ENCODE measurements around the gene VPS41. TPM values are rescaled to one million over a fixed set of nuclear protein-coding genes. Genes with fewer than 3 reads are reported as not detected.

The VPS41 gene
- total RNA-seq, 1 experiment from 2014 or later: 31.4 TPM

- intact Hi-C loops (cut with micrococcal nuclease): no loop called here
- CTCF ChIA-PET: interaction anchor here (1.7 kb wide), 1 partner anchor 10 kb away, joined by 3 read pairs; no protein-coding TSS in a partner anchor
- Mint-ChIP-seq H3K4me1 (ENCODE audit: insufficient read depth, unreplicated experiment) (no peaks in the 10 kb centered on the region), H3K9me3 (ENCODE audit: unreplicated experiment) (no peaks in the 10 kb centered on the region), H3K27me3 (ENCODE audit: insufficient read depth, unreplicated experiment) (peaks cover 80% of the 10 kb centered on the region), H3K36me3 (ENCODE audit: insufficient read depth, unreplicated experiment) (no peaks in the 10 kb centered on the region), H3K4me3 (ENCODE audit: unreplicated experiment) (no peak overlapping the region), H3K27ac (ENCODE audit: low read depth, unreplicated experiment) (no peak overlapping the region)
- DNase-seq (ENCODE audit: unreplicated experiment): no peak
- TF ChIP-seq, protein P1, sequence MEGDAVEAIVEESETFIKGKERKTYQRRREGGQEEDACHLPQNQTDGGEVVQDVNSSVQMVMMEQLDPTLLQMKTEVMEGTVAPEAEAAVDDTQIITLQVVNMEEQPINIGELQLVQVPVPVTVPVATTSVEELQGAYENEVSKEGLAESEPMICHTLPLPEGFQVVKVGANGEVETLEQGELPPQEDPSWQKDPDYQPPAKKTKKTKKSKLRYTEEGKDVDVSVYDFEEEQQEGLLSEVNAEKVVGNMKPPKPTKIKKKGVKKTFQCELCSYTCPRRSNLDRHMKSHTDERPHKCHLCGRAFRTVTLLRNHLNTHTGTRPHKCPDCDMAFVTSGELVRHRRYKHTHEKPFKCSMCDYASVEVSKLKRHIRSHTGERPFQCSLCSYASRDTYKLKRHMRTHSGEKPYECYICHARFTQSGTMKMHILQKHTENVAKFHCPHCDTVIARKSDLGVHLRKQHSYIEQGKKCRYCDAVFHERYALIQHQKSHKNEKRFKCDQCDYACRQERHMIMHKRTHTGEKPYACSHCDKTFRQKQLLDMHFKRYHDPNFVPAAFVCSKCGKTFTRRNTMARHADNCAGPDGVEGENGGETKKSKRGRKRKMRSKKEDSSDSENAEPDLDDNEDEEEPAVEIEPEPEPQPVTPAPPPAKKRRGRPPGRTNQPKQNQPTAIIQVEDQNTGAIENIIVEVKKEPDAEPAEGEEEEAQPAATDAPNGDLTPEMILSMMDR (IDR thresholded peaks at IDR 0.05; ENCODE audit: unreplicated experiment): no peak
- POLR2A ChIA-PET: interaction anchor here (0.7 kb wide), 1 partner anchor 907 kb away, joined by 3 read pairs; no protein-coding TSS in a partner anchor
- no TSS peak for BruUV-seq (replicated peaks)
Measured at GRCh38 chr7:38940774-38941173, 31.8 kb upstream of the VPS41 start.

DNA sequence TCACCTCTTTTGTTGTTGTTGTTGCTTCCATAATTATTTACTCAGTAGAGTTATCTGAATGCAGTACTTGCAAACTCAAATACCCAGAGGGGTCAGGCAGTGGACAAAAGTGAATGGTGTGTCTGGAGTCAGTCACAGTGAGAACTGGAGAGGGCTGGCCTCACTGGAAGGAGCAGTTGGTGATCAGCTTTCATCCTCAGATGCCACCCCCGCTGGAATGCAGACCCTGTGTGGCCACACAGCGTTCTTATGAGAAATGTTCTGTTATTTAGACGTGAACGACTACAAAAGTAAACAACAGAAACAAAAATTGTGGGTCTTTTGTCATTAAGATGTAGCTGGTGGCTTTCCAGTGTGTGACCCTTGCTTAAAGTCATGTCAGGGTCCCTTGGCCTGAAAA is 29.6 kb upstream of the VPS41 start:
- Mint-ChIP-seq H3K36me3 (ENCODE audit: insufficient read depth, unreplicated experiment) (no peaks in the 10 kb centered on the region), H3K9me3 (ENCODE audit: unreplicated experiment) (no peaks in the 10 kb centered on the region), H3K4me3 (ENCODE audit: unreplicated experiment) (no peak overlapping the region), H3K27ac (ENCODE audit: low read depth, unreplicated experiment) (no peak overlapping the region), H3K4me1 (ENCODE audit: insufficient read depth, unreplicated experiment) (no peaks in the 10 kb centered on the region), H3K27me3 (ENCODE audit: insufficient read depth, unreplicated experiment) (peaks cover 91% of the 10 kb centered on the region)
- TF ChIP-seq, protein P1 (IDR thresholded peaks at IDR 0.05; ENCODE audit: unreplicated experiment): no peak
- intact Hi-C loops (cut with micrococcal nuclease): no loop called here
- no TSS peak for BruUV-seq (replicated peaks)
- ChIA-PET CTCF (no interaction called here), POLR2A (no interaction called here)
- no peak for DNase-seq (ENCODE audit: unreplicated experiment)

DNA sequence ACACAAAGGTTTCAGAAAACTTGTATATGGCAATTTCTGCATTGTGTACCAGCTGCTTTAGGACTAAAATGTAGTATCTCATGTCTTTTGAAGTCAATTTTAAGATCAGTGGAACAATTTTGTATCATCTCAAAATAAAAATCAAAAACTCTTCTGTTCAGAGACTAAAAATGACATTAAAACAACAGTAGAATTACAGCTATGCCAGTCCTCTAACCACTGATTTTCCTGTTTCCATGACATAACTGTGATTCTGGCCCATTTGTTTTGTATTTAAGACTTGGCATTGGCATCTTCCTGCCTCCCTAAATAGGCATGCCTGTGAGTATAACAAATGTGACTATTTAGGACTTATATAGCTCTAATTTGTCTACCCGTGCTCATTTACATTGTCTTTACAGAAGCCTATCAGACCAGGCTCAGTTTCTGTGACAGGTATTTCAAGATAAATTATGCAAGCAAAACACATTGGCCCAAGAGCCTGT is 29.1 kb upstream of the VPS41 start:
- Mint-ChIP-seq H3K27me3 (ENCODE audit: insufficient read depth, unreplicated experiment) (peaks cover 91% of the 10 kb centered on the region), H3K9me3 (ENCODE audit: unreplicated experiment) (no peaks in the 10 kb centered on the region), H3K36me3 (ENCODE audit: insufficient read depth, unreplicated experiment) (no peaks in the 10 kb centered on the region), H3K4me1 (ENCODE audit: insufficient read depth, unreplicated experiment) (no peaks in the 10 kb centered on the region), H3K4me3 (ENCODE audit: unreplicated experiment) (no peak overlapping the region), H3K27ac (ENCODE audit: low read depth, unreplicated experiment) (no peak overlapping the region)
- DNase-seq (ENCODE audit: unreplicated experiment): no peak
- intact Hi-C loops (cut with micrococcal nuclease): no loop called here
- BruUV-seq (replicated peaks): no TSS peak
- ChIA-PET CTCF (interaction anchor here (0.9 kb wide), 1 partner anchor 16 kb away, joined by 3 read pairs; no protein-coding TSS in a partner anchor), POLR2A (no interaction called here)
- TF ChIP-seq, protein P1 (IDR thresholded peaks at IDR 0.05; ENCODE audit: unreplicated experiment): no peak

DNA sequence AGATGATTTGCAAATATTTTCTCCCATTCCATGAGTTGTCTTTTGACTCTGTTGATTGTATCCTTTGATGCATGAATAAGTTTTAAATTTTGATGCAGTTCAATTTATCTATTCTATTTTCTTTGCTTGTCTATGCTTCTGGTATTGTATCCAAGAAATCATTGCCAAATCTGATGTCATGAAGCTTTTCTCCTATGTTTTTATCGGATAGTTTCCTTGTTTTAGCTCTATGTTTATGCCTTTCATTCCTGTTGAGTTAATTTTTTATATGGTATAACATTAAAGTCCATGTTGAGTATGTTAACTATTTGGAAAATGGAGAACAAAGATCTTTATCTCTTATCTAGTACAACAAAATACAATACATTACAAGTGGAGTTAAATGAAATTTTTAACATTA is 27.6 kb upstream of the VPS41 start:
- H3K4me3 Mint-ChIP-seq (ENCODE audit: unreplicated experiment): no peak overlapping the region
- peaks cover 92% of the 10 kb centered on the region for H3K27me3 Mint-ChIP-seq (ENCODE audit: insufficient read depth, unreplicated experiment)
- TF ChIP-seq, protein P1 (IDR thresholded peaks at IDR 0.05; ENCODE audit: unreplicated experiment): no peak
- POLR2A ChIA-PET: no interaction called here
- CTCF ChIA-PET: no interaction called here
- intact Hi-C loops (cut with micrococcal nuclease): loop anchor here (1.0 kb wide), 1 partner anchor 139 kb away; no protein-coding TSS in a partner anchor
- no peaks in the 10 kb centered on the region for H3K36me3 Mint-ChIP-seq (ENCODE audit: insufficient read depth, unreplicated experiment)
- no peak overlapping the region for H3K27ac Mint-ChIP-seq (ENCODE audit: low read depth, unreplicated experiment)
- no peak for DNase-seq (ENCODE audit: unreplicated experiment)
- no peaks in the 10 kb centered on the region for H3K9me3 Mint-ChIP-seq (ENCODE audit: unreplicated experiment)
- no TSS peak for BruUV-seq (replicated peaks)
- peaks cover 7% of the 10 kb centered on the region for H3K4me1 Mint-ChIP-seq (ENCODE audit: insufficient read depth, unreplicated experiment)
